SK-MEL-5 (cell line): Measurements from ENCODE around the gene PHF1. TPM values are rescaled to one million over a fixed set of nuclear protein-coding genes. Genes with fewer than 3 reads are reported as not detected.

ENCODE experiments used
- DNase-seq: peaks from one replicate; pipeline ENCODE4 v3.0.0-alpha.2; 2016; ENCODE audit warnings: low read depth, low spot score
- in situ Hi-C: cut with HindIII; loops from 2 replicates; pipeline ENCODE4 v1.10.0; 2016; ENCODE audit warnings: low sequenced_read_pairs, high pct_unique_total_duplicates, low pct_unique_long_range_greater_than_20kb
- total RNA-seq: library from RNA; depleted of rRNA; stranded (reverse); fragments of >200 nt; shearing (Covaris generic); gene quantifications from 2 replicates; pipeline ENCODE4 v1.2.3, GENCODE V29; 2014

PHF1 gene
- total RNA-seq, 1 experiment from 2014 or later = 20.6 TPM

GRCh38 chr6:33426590-33427511 lies 16.0 kb downstream of the PHF1 start:
- DNase-seq = no peak
- in situ Hi-C loops = no loop called here

- no peak for DNase-seq
- in situ Hi-C loops = no loop called here
Observed at GRCh38 chr6:33427585-33428223, 16.9 kb downstream of the PHF1 start.

GRCh38 chr6:33428224-33428965 lies 17.6 kb downstream of the PHF1 start:
- peak; percentile 46 for DNase-seq
- in situ Hi-C loops = no loop called here

- no peak for DNase-seq
- in situ Hi-C loops = no loop called here
Observed at GRCh38 chr6:33428966-33429749, 18.3 kb downstream of the PHF1 start.

GRCh38 chr6:33429750-33430052 lies 18.9 kb downstream of the PHF1 start:
- in situ Hi-C loops = no loop called here
- no peak for DNase-seq

- DNase-seq = no peak
- in situ Hi-C loops = no loop called here
Observed at GRCh38 chr6:33430334-33430733, 19.5 kb downstream of the PHF1 start.

- DNase-seq = peak; percentile 58
- in situ Hi-C loops = no loop called here
Observed at GRCh38 chr6:33430991-33431879, 20.4 kb downstream of the PHF1 start.

- in situ Hi-C loops = no loop called here
- no peak for DNase-seq
Observed at GRCh38 chr6:33431880-33432541, 21.2 kb downstream of the PHF1 start.

GRCh38 chr6:33432546-33432945 lies 21.7 kb downstream of the PHF1 start:
- in situ Hi-C loops = no loop called here
- no peak for DNase-seq

- in situ Hi-C loops = no loop called here
Observed at GRCh38 chr6:33433001-33433543, 22.3 kb downstream of the PHF1 start.

GRCh38 chr6:33433544-33434191 lies 22.9 kb downstream of the PHF1 start:
- in situ Hi-C loops = no loop called here

More at GRCh38 chr6:33433001-33433543, 22.3 kb downstream of the PHF1 start:
- no peak for DNase-seq

GRCh38 chr6:33434961-33435360 lies 24.1 kb downstream of the PHF1 start:
- in situ Hi-C loops = no loop called here
- no peak for DNase-seq

More at GRCh38 chr6:33433544-33434191, 22.9 kb downstream of the PHF1 start:
- no peak for DNase-seq

- in situ Hi-C loops = no loop called here
Observed at GRCh38 chr6:33437666-33438065, 26.9 kb downstream of the PHF1 start.

GRCh38 chr6:33438978-33439594 lies 28.3 kb downstream of the PHF1 start:
- in situ Hi-C loops = no loop called here

More at GRCh38 chr6:33437666-33438065, 26.9 kb downstream of the PHF1 start:
- DNase-seq = no peak

GRCh38 chr6:33439956-33440648 lies 29.3 kb downstream of the PHF1 start:
- in situ Hi-C loops = no loop called here
- DNase-seq = no peak

More at GRCh38 chr6:33438978-33439594, 28.3 kb downstream of the PHF1 start:
- DNase-seq = no peak
